GM12878 (cell line): ENCODE results near the gene GABBR2. TPM values are rescaled to one million over a fixed set of nuclear protein-coding genes. Genes with fewer than 3 reads are reported as not detected.

Experiments
- ATAC-seq: fragments of 200-7000 bp; cut with Tn5 transposase; 3 replicates; pipeline ENCODE4 v1.9.1; 2020; ENCODE audit warnings: mild to moderate bottlenecking, moderate library complexity
- BruUV-seq: library from RNA; stranded (reverse); fragments of 400-500 nt; replicated peaks from 2 replicates; lab custom pipeline; 2021; lab: Mats Ljungman, UMichigan
- CTCF ChIA-PET: fragments of 300-600 bp; sonication (Branson Sonifier 250); formaldehyde crosslinking; extraction: SDS; loops from one replicate; lab custom pipeline; 2021; ENCODE audit warnings: inconsistent platforms; lab: Yijun Ruan, JAX
- POLR2A ChIA-PET: fragments of 350-600 bp; formaldehyde crosslinking; extraction: SDS; loops from one replicate; lab custom pipeline; 2021; ENCODE audit warnings: inconsistent platforms; lab: Charles Lee
- RAD21 ChIA-PET: fragments of 300-600 bp; sonication (Branson Sonifier 250); formaldehyde crosslinking; loops from one replicate; lab custom pipeline; 2023; ENCODE audit warnings: antibody characterized with exemption; ENCODE audit not compliant: unreplicated experiment; lab: Charles Lee
- SMC1A ChIA-PET: fragments of 300-600 bp; sonication (Branson Sonifier 250); formaldehyde crosslinking; loops from one replicate; lab custom pipeline; 2023; ENCODE audit not compliant: unreplicated experiment, uncharacterized antibody; lab: Charles Lee
- DNase-seq: peaks from one replicate; pipeline ENCODE4 v3.0.0-alpha.2; 2011; ENCODE audit warnings: low read depth, low spot score
- FAIRE-seq: peaks from 3 replicates; lab custom pipeline; 2011; peaks lifted over from hg19 to GRCh38; lab: Jason Lieb, UNC
- H2AFZ ChIP-seq: 2 replicates; pipeline ENCODE4 v1.6.0; 2011; ENCODE audit warnings: low read depth, low read length, control low read depth; ENCODE audit not compliant: control insufficient read depth
- H3K27ac ChIP-seq: 2 replicates; pipeline ENCODE4 v1.5.1; 2011; ENCODE audit warnings: control low read depth; ENCODE audit not compliant: control insufficient read depth, insufficient read depth
- H3K27me3 ChIP-seq, 2 experiments: replicated peaks in 1 of 2; 2 replicates each; pipeline versions ENCODE4 v1.6.0 to v1.6.1; 2011; ENCODE audit warnings: low read length in 1 of 2; ENCODE audit not compliant: control insufficient read depth in 2 of 2, insufficient read depth in 2 of 2
- H3K36me3 ChIP-seq, 2 experiments: 2 replicates each; pipeline ENCODE4 v1.5.1; 2011; ENCODE audit warnings: low read length in 1 of 2; ENCODE audit not compliant: control insufficient read depth in 2 of 2, insufficient read depth in 2 of 2
- H3K4me1 ChIP-seq: 2 replicates; pipeline ENCODE4 v1.6.1; 2011; ENCODE audit warnings: mild to moderate bottlenecking, low read length, moderate library complexity, mixed read lengths; ENCODE audit not compliant: control insufficient read depth, insufficient read depth
- H3K4me2 ChIP-seq: 2 replicates; pipeline ENCODE4 v1.6.0; 2011; ENCODE audit warnings: control low read depth; ENCODE audit not compliant: control insufficient read depth, insufficient read depth
- H3K4me3 ChIP-seq: fragments of 200-600 bp; sonication (generic); 2 replicates; pipeline ENCODE4 v1.5.1; 2016
- H3K79me2 ChIP-seq: 2 replicates; pipeline ENCODE4 v1.6.0; 2011; ENCODE audit warnings: low read length; ENCODE audit not compliant: control insufficient read depth, insufficient read depth
- H3K9ac ChIP-seq: 2 replicates; pipeline ENCODE4 v1.8.0; 2011; ENCODE audit warnings: low read length, control low read depth, mixed read lengths; ENCODE audit not compliant: control insufficient read depth, insufficient read depth
- H3K9me3 ChIP-seq: replicated peaks from 3 replicates; pipeline ENCODE4 v1.5.1; 2011; ENCODE audit warnings: mild to moderate bottlenecking, low read length; ENCODE audit not compliant: control insufficient read depth, insufficient read depth
- H4K20me1 ChIP-seq: 2 replicates; pipeline ENCODE4 v1.6.0; 2011; ENCODE audit not compliant: control insufficient read depth, insufficient read depth
- BACH1 ChIP-seq: fragments of 450-650 bp; IDR thresholded peaks from 2 replicates; pipeline ENCODE4 v1.6.1; 2017; ENCODE audit warnings: mild to moderate bottlenecking, borderline replicate concordance
- BCL3 ChIP-seq: IDR thresholded peaks from 2 replicates; pipeline ENCODE4 v1.6.1; 2011; ENCODE audit warnings: borderline replicate concordance, low read depth, mild to moderate bottlenecking, moderate library complexity, low read length; ENCODE audit not compliant: insufficient read depth, poor library complexity, severe bottlenecking
- CEBPZ ChIP-seq: fragments of 150-350 bp; IDR thresholded peaks from 2 replicates; pipeline ENCODE4 v1.6.1; 2016; ENCODE audit warnings: low read depth, low read length
- CHD2 ChIP-seq: IDR thresholded peaks from 2 replicates; pipeline ENCODE4 v1.6.1; 2011; ENCODE audit warnings: low read depth, low read length, improper control_type of control experiment, borderline replicate concordance
- DPF2 ChIP-seq: fragments of 450-650 bp; IDR thresholded peaks from 2 replicates; pipeline ENCODE4 v1.6.1; 2017; ENCODE audit warnings: mild to moderate bottlenecking
- FOXM1 ChIP-seq: IDR thresholded peaks from 2 replicates; pipeline ENCODE4 v1.6.1; 2012; ENCODE audit warnings: low read depth, mild to moderate bottlenecking, inconsistent platforms, low read length, moderate library complexity
- GATAD2B ChIP-seq: fragments of 450-650 bp; conservative IDR thresholded peaks from 2 replicates; pipeline ENCODE4 v1.6.1; 2017; ENCODE audit warnings: low read depth, mild to moderate bottlenecking, moderate library complexity
- MYC ChIP-seq: IDR thresholded peaks from 2 replicates; pipeline ENCODE4 v1.6.1; 2011; ENCODE audit warnings: mild to moderate bottlenecking, low read length, moderate library complexity, inconsistent platforms; ENCODE audit not compliant: insufficient read depth, insufficient replicate concordance, insufficient read length, severe bottlenecking
- PAX5 ChIP-seq: IDR thresholded peaks from 2 replicates; pipeline ENCODE4 v1.6.1; 2011; ENCODE audit warnings: low read depth, low read length, borderline replicate concordance
- POLR2A ChIP-seq: IDR thresholded peaks from 2 replicates; pipeline ENCODE4 v1.6.1; 2011; ENCODE audit warnings: low read depth, mild to moderate bottlenecking, low read length
- POLR2AphosphoS2 ChIP-seq: IDR thresholded peaks from 2 replicates; pipeline ENCODE4 v1.6.1; 2011; ENCODE audit warnings: low read depth, mild to moderate bottlenecking, low read length, improper control_type of control experiment, moderate library complexity
- POU2F2 ChIP-seq: IDR thresholded peaks from 3 replicates; pipeline ENCODE4 v1.6.1; 2011; ENCODE audit warnings: low read depth, mild to moderate bottlenecking, low read length, borderline replicate concordance
- RAD21 ChIP-seq: IDR thresholded peaks from 2 replicates; pipeline ENCODE4 v1.6.1; 2011; ENCODE audit warnings: mild to moderate bottlenecking, low read depth, low read length, moderate library complexity; ENCODE audit not compliant: insufficient read depth
- RB1 ChIP-seq: fragments of 450-650 bp; formaldehyde crosslinking; IDR thresholded peaks from 2 replicates; pipeline ENCODE4 v1.6.1; 2017; ENCODE audit warnings: mild to moderate bottlenecking, borderline replicate concordance
- SIN3A ChIP-seq: IDR thresholded peaks from 2 replicates; pipeline ENCODE4 v1.6.1; 2012; ENCODE audit warnings: low read depth, low read length, improper control_type of control experiment
- TARDBP ChIP-seq: IDR thresholded peaks from 2 replicates; pipeline ENCODE4 v1.6.1; 2016; ENCODE audit warnings: borderline replicate concordance
- ZNF384 ChIP-seq: IDR thresholded peaks from 2 replicates; pipeline ENCODE4 v1.6.1; 2012; ENCODE audit warnings: low read depth, mild to moderate bottlenecking, low read length, improper control_type of control experiment, borderline replicate concordance
- WGBS: methylation state at CpG from one replicate; pipeline ENCODE4 v1.1.6; 2016; ENCODE audit warnings: low lambda C conversion rate; ENCODE audit not compliant: insufficient replicate concordance, insufficient coverage; ENCODE audit errors: missing lambda C conversion rate; 5-methylcytosine and 5-hydroxymethylcytosine counted together
- in situ Hi-C: fragments of 300-500 bp; cut with MboI; formaldehyde crosslinking; loops from 9 replicates; pipeline ENCODE4 v1.14.3; 2018; ENCODE audit warnings: mixed read lengths
- intact Hi-C: fragments of 100-400 bp; cut with micrococcal nuclease; formaldehyde crosslinking; loops from one replicate; pipeline ENCODE4 v1.14.2; 2022; ENCODE audit not compliant: unreplicated experiment
- polyA plus RNA-seq, 11 experiments: library from polyadenylated mRNA; depleted of rRNA in 4 of 11; unstranded in 6 of 11; stranded (reverse) in 5 of 11; fragments of >200 nt; fragmentation: Nextera tagmentation in 4 of 11; fragmentation: Illumina TruSeq in 1 of 11; extraction: Ambion mirVana in 4 of 11; extraction: Trizol in 1 of 11; gene quantifications; 1 replicate in 1 of 11; 2 replicates in 10 of 11; pipeline versions ENCODE4 v1.2.1 to v1.2.3, GENCODE V29; 2011 to 2016; ENCODE audit warnings: inconsistent platforms in 2 of 11, missing spikeins in 2 of 11, low read depth in 1 of 11
- total RNA-seq, 4 experiments: library from RNA; depleted of rRNA in 3 of 4; stranded (reverse); fragments of >200 nt in 3 of 4; fragmentation: Illumina TruSeq in 1 of 4; extraction: Trizol in 1 of 4; gene quantifications; 2 replicates each; pipeline versions ENCODE4 v1.2.1 to v1.2.3, GENCODE V29; 2013 to 2021

GABBR2 gene
- total and polyA plus RNA-seq, 10 of the 15 experiments (the other 5 are each of a cell fraction or from before 2014, with no cell fraction given): 0.02 to 2.2 (median 0.06) TPM; not detected in 2

GRCh38 chr9:98404237-98404636 is 304.5 kb downstream of the GABBR2 start:
- POLR2A ChIA-PET: no interaction called here
- Histone ChIP-seq H3K36me3 (no peaks in the 10 kb centered on the region), H3K9ac (no peak overlapping the region), H3K27me3 (no peaks in the 10 kb centered on the region; a peak in 1 of 4 replicates), H3K4me2 (no peak overlapping the region), H3K27ac (no peak overlapping the region), H2AFZ (no peak overlapping the region), H3K4me1 (no peaks in the 10 kb centered on the region), H4K20me1 (no peaks in the 10 kb centered on the region), H3K4me3 (no peak overlapping the region), H3K9me3 (no peaks in the 10 kb centered on the region), H3K79me2 (no peaks in the 10 kb centered on the region)
- intact Hi-C loops: no loop called here
- in situ Hi-C loops: no loop called here
- FAIRE-seq (no peak), ATAC-seq (no peak), DNase-seq (no peak)
- CTCF ChIA-PET: interaction anchor here (0.7 kb wide), 1 partner anchor 75 kb away, joined by 4 read pairs; no protein-coding TSS in a partner anchor
- RAD21 ChIA-PET: no interaction called here
- TF ChIP-seq MYC (no peak), CEBPZ (no peak), POLR2A (no peak), TARDBP (no peak), RB1 (no peak), GATAD2B (no peak), RAD21 (no peak), POU2F2 (no peak), FOXM1 (no peak), BACH1 (no peak), SIN3A (no peak), POLR2AphosphoS2 (no peak), BCL3 (no peak), ZNF384 (no peak), PAX5 (no peak), CHD2 (no peak), DPF2 (no peak)
- no TSS peak for BruUV-seq
- 57% methylated on average over 11 of the region's 11 CpGs for WGBS
- SMC1A ChIA-PET: no interaction called here
